Measurements from ENCODE around the gene MYPN.

Gene MYPN

DNA sequence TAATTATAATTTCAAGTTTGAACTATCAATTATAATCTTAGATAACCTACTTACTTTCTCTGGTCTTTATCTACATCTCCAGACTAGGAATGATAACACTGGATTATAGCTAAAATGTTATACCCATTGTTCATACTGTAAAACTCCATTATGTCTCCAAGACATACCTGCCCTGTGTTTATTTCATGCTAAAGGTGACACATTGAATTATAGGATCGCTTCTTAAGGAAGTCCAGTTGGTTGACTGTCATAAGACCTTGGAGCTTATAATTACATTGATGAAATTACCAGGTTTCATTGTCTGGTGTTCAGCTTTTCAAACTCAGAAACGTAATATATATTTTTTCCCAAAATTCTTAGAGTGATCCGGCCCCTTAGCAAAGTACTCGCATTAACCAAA is 18.7 kb upstream of the MYPN start:
- DNase-seq = no peak

- DNase-seq = no peak
These were observed 16.8 kb upstream of the MYPN start for GRCh38 chr10:68092512-68092911.

DNA sequence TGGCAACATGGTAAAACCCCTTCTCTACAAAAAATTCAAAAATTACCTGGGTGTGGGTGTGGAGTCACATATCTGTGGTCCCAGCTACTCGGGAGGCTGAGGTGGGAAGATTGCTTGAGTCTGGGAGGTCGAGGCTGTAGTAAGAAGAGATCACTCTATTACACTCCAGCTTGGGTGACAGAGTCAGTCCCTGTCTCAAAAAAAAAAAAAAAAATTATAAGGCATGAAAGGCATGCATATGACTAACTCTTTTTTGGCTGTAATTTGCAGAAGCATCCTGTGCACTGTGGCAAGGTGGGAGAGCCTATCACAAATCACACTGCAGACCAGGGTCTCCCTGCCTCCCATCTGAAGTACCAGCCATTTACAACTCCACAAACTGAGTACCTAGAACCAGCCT is 14.1 kb upstream of the MYPN start:
- no peak for DNase-seq

GRCh38 chr10:68096913-68097516 is 12.3 kb upstream of the MYPN start:
- DNase-seq = no peak

DNA sequence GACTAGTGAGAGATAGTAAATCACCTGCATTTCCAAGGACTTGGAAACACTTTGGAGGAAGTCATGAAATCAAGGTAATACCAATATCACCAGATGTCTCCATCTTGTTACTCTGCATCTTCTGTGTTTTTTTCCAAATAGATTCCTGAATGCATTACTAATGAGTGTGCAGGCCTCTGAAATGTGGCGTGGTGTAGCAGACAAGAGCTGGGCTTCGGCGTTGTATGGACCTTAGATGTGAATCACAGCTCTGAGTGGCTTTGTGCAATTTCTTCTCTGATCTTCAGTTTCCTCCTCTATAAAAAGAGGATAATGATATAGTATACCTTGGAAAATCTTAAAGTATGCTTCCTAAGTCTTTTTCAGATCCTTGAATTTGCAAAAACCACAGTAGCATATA is 9.6 kb upstream of the MYPN start:
- DNase-seq = no peak

DNA sequence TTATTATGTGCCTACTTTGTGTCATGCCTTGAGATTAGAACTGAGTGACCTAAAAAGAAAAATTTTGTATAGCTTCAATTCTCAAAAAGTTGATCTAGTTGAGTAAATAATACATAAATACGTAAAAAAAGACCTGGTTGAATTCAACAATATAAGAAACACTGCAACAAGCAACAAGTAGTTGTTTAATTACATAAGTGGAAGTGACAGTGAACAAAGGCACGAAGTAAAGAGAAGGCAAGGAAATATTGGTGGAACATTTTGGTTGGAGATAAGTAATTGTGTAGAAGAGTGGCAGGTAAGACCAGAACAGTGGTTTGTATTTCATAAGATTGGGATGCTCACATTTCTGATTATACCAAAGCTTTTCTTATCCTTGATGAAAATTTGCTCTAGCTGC is 8.2 kb upstream of the MYPN start:
- DNase-seq = no peak

DNA sequence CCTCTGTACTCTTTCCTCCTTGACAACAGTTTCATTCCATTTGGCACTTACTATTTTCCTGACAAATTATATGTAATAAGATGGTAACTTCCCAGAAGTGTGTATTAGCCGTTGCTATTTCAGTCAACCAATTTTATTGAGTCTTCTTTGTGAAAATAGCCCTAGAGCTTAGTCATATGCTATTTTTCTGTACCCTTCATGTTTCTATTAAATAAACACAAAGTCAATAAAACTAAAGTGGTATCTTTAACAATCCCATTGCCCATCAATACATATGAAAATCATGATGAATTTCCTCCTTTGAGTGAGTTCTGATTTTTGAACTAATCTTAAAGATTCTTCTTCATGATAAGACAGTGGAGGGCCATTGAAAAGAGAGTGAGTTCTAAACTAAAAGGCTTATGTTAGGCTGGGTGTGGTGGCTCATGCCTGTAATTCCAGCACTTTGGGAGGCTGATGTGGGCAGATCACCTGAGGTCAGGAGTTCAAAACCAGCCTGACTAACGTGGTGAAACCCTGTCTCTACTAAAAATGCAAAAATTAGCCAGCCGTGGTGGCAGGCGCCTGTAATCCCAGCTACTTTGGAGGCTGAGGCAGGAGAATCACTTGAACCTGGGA is 5.9 kb upstream of the MYPN start:
- DNase-seq = no peak

DNA sequence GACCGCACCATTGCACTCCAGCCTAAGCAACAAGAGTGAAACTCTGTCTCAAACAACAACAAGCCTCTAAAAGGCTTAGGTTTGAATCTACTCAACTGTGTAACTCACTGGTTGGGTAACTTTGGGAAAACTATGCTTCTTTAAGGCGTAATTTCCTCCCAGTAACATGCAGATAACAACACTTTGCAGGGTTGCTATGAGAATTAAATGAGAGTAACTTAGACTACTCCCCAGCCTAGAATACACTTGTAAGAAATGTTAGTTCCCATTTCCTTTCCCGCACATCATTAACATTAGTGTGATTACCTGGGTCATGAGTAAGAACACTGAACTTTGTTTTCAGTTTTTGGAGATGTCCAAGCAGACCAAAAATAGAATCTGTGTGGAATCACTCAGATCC is 5.4 kb upstream of the MYPN start:
- DNase-seq = no peak

- no peak for DNase-seq
These were observed 3.5 kb upstream of the MYPN start for GRCh38 chr10:68105820-68106219.

DNA sequence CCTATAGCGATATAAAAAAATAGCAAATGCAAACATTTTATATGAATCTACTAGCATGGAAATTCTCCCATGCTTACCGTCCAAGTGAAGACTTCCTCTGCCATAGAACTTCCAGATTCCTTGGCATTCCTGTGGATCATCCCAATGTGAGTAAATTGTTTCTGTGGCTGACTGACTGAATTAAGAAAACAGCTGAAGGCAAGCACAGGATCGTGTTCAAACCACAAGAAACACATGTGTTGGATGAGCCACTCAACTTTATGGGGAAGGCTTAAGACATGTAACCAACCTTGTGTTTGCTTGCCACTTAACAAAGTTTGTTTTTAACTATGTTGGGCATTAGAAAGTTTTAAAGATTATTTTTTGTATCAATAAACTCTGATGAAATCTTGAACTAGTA is 2.6 kb upstream of the MYPN start:
- no peak for DNase-seq

DNA sequence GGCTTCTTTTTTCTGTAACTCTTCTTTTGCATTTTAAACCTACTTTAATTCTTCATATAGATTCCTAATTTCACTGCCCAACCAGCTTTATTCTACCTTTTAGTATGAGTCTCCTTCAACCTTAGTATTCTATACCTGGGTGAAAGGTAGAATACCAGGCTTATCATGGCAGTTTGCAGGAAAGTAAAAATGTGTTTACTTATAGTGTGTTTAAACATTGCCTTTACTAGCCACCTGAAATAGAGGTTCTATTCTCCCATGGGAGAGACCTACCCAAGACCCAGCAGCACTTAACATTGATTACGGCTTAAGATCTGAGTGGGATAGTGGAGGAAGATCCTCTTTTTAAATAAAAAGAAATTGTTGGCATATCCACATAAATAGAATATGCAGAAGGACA is 1.6 kb upstream of the MYPN start:
- DNase-seq = no peak

DNA sequence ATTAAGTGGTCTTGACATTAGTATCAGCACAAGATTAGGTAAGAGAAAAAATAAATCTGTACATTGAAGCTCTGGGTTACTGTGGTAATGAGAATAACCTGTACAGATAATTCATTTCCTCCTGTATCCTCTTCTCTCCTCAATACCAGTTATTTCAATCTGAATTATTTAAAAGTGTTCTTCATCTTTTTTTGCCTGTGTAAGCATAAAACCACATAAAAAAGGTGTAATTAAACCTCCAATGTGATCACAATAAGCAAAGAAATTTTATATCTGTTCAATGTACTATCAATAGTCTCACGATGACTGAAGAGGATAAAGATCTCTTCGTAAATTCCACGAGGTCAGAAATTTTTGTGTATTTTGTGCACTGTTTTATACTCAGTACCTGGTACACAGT is 1.2 kb upstream of the MYPN start:
- no peak for DNase-seq

GRCh38 chr10:68108653-68109052 is 635 bp upstream of the MYPN start:
- DNase-seq = no peak

DNA sequence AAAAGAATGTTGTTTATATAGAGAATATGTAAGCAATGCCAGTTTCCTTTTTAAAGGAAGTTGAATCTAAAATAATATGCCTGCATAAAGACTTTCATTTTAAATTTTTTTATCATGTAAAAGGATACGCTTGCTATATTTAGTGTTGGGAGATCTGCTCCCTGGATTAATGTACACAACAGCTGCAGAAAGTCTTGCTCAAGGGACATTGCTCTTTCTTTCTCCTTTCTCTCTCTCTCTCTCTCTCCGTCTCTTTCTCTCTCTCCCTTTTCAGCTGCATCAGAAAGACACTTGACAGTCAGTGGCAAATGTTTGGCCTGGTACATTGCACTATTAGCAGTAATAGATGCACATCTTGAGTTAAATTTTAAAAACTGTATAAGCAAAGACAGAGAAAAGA is 739 bp downstream of the MYPN start:
- DNase-seq = no peak

- DNase-seq = no peak
These were observed 2.3 kb downstream of the MYPN start for GRCh38 chr10:68111584-68111983.

DNA sequence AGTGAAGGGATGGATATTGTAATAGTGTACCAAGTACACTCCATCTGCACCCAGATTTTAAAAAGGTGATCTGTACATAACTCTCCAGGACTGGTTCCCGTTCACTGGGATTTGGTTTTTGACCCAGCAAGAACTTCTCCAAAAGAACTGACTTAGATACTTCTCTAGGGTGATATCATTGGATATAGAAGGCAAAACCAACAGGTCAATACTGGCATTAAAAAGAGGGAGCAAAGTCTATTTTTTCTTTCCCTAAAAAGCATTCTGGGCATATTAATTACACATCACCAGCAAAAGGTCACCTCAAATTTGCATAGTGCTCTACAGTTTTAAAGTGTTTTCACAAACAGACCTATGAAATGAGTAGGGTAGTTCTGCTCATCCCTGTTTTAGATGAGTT is 3.5 kb downstream of the MYPN start:
- DNase-seq = no peak

- DNase-seq = no peak
These were observed 9.4 kb downstream of the MYPN start for GRCh38 chr10:68118657-68119056.

GRCh38 chr10:68121020-68121743 is 11.9 kb downstream of the MYPN start:
- DNase-seq = no peak

DNA sequence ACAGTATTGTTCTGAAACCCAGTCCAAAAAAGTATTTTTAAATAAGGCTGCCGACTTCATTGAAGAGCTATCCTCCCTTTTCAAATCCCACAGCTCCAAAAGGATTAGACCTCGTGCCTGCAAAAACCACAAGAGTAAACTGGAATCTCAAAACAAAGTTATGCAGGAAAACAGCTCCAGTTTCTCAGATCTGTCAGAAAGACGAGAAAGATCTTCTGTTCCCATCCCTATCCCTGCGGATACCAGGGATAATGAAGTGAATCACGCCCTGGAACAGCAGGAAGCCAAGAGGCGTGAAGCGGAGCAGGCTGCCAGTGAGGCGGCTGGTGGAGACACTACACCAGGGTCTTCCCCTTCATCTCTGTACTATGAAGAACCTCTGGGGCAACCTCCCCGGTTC is 12.6 kb downstream of the MYPN start:
- DNase-seq = no peak

DNA sequence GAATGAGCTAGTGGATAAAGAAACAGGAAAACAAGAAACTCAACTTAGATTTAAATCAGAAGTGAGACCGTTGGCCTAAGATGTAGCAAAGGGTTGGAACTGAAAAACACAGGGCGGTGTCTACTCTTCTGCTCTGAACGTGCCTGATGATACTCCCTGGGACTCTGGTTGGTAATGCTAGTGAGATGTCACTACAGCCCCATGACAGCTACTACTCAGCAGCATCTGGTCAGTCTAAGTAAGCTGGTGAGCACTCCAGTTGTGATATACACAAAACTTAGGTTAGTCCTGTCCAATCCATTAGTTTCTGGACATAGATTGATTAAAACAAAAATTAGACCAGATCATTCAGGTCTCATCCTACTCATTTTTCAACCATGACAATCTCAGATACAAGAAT is 15.4 kb downstream of the MYPN start:
- no peak for DNase-seq

GRCh38 chr10:68125772-68126171 is 16.5 kb downstream of the MYPN start:
- no peak for DNase-seq

DNA sequence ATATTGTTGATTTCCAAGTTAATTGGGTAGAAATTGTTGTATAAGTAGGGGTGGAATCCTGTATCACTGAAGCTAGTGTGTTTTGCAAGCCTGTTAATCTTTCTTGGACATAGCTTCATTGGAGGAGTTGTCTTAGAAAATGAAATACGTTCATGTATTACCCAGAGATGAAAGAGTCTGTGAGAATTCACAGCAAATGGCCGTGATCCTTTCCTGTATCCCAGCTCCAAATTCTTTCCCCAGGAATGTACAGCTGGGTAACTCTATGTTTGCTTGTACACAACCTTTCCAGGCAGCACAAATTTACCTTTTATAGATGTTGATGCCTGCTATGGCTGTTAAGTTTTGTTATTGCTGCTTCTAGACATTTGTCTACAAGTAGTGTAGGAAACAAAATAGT is 18.7 kb downstream of the MYPN start:
- DNase-seq = no peak

GRCh38 chr10:68132391-68132790 is 23.1 kb downstream of the MYPN start:
- no peak for DNase-seq

DNA sequence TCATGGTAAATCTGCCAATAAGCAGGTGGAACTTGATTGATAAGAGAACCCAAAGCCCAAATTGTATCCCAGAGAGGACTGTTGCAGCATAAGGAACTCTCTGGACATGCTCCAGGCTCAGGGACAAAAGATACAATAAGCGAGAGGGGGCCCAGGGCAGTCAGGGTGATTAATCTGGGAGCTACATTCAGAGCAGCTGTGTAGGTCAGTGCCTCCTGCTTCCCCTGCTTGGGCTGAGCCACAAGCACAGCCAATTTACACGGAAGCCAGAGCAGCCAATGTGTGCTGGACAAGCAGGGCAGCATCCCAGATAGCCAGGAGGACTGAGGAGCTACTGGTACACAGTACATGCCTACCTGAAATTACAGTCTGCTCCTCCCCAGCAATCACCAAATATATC is 24.2 kb downstream of the MYPN start:
- DNase-seq = no peak

- DNase-seq = no peak
These were observed 26.1 kb downstream of the MYPN start for GRCh38 chr10:68135362-68135761.

All from CD4-positive, alpha-beta T cell treated with Interferon alpha-2 for 1 hour (primary cell).